ENCODE measurements around the gene ANAPC15. TPM values are rescaled to one million over a fixed set of nuclear protein-coding genes. Genes with fewer than 3 reads are reported as not detected.
"Not testable (repeated sequence)": the region's sequence is repeated elsewhere in the genome, so short reads cannot be mapped to it uniquely, and the experiment has no call there.

The ANAPC15 gene
- polyA plus RNA-seq (ENCODE audit: insufficient read depth in 1 of 5, insufficient read length in 5 of 5, low replicate concordance in 1 of 5): 10 to 100 TPM; 36.4 to 49.1 (median 43.5) TPM
- long read RNA-seq, donor 1, transcript ANAPC15-201 (6 exons, 886 nt): major isoform, 16 of 32 reads
- long read RNA-seq, donor 1, transcript ANAPC15-208 (6 exons, 867 nt): minor isoform, 7 of 32 reads
- long read RNA-seq, donor 1, partial matches to known transcripts: 0 of 32 reads
- long read RNA-seq, donor 1, other reads (novel, unspliced or antisense): 0 of 32 reads
- long read RNA-seq, donor 2, transcript ANAPC15-201 (6 exons, 886 nt): minor isoform, 7 of 19 reads
- long read RNA-seq, donor 2, transcript ANAPC15-208 (6 exons, 867 nt): major isoform, 8 of 19 reads
- long read RNA-seq, donor 2, partial matches to known transcripts: 0 of 19 reads
- long read RNA-seq, donor 2, other reads (novel, unspliced or antisense): 0 of 19 reads
- long read RNA-seq, donor 3, transcript ANAPC15-201 (6 exons, 886 nt): major isoform, 8 of 17 reads
- long read RNA-seq, donor 3, partial matches to known transcripts: 0 of 17 reads
- long read RNA-seq, donor 3, other reads (novel, unspliced or antisense): 0 of 17 reads
- long read RNA-seq, donor 4, partial matches to known transcripts: 0 of 7 reads
- long read RNA-seq, donor 4, other reads (novel, unspliced or antisense): 0 of 7 reads
- long read RNA-seq, donor 5, transcript ANAPC15-208 (6 exons, 867 nt): minor isoform, 5 of 27 reads
- long read RNA-seq, donor 5, transcript ANAPC15-201 (6 exons, 886 nt): major isoform, 11 of 27 reads
- long read RNA-seq, donor 5, transcript ANAPC15-217 (5 exons, 704 nt): minor isoform, 5 of 27 reads
- long read RNA-seq, donor 5, partial matches to known transcripts: 0 of 27 reads
- long read RNA-seq, donor 5, other reads (novel, unspliced or antisense): 0 of 27 reads
- long read RNA-seq, donor 6, transcript ANAPC15-208 (6 exons, 867 nt): minor isoform, 6 of 30 reads
- long read RNA-seq, donor 6, transcript ANAPC15-201 (6 exons, 886 nt): major isoform, 17 of 30 reads
- long read RNA-seq, donor 6, partial matches to known transcripts: 0 of 30 reads
- long read RNA-seq, donor 6, other reads (novel, unspliced or antisense): 0 of 30 reads
- long read RNA-seq, donor 7, transcript ANAPC15-208 (6 exons, 867 nt): minor isoform, 5 of 20 reads
- long read RNA-seq, donor 7, transcript ANAPC15-201 (6 exons, 886 nt): major isoform, 8 of 20 reads
- long read RNA-seq, donor 7, partial matches to known transcripts: 0 of 20 reads
- long read RNA-seq, donor 7, other reads (novel, unspliced or antisense): 0 of 20 reads
- long read RNA-seq, donor 8, partial matches to known transcripts: 0 of 5 reads
- long read RNA-seq, donor 8, other reads (novel, unspliced or antisense): 0 of 5 reads

DNA sequence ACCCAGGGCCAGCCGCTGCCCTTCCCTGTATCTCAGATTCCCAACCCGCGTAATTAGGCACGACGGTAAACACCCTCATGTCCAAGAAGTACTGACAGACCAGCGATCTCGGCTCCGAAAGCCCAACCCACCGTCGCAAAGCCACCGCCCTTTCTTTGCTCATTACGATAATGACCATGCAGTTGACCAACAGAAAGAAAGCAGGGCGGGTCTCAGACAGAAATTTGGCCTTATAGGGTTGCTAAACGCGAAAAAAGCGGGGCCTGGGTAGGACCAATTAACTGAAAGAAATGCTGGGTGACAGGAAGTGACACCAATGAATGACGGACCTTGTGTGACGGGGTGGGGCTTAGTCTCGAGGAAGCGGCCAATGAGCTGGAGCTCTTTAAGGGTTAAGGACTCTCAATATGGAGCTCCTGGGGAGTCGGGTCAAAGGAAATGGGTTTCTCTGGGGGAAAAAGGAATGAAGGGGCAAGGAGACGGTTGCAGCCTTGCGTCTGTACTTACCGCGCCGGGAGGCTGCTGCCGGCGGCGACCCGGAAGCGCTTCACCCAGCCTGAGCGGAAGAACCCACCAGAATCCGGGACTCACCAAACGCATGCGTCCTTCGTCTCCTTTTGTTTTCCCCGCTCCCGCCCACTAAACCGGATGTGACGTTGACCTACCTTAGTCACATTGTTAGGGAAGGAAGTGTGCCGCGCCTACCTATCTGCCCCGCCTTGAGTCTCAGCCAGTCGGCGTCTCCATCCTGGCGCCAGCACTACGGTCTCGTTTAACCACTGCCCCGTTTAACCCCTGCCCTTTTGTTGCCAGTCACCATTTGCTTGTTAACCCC is at the start of gene ANAPC15:
Gene ANAPC15 (minus strand): TSS at position 553 of the 835 bp plus-strand sequence. CDS start 1,419 bp downstream, outside the sequence.
- peak; percentile 99 for DNase-seq

DNA sequence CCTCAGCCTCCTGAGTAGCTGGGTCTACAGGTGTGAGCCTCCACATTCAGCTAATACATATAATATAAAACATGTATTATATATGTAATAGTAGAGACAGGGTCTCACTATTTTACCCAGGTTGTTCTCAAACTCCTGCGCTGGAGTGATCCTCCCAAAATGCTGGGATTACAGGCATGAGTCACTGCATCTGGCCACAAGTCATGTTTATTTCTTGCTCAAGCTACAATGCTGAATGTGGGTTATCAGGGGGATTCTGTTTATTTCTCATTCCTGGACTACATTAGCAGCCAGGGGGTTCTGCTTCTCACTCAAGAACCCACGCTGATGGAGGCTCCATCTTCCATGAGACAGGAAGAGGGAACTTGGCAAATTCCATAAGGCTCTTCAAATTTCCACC is 47.8 kb upstream of the ANAPC15 start:
- no peak for DNase-seq

DNA sequence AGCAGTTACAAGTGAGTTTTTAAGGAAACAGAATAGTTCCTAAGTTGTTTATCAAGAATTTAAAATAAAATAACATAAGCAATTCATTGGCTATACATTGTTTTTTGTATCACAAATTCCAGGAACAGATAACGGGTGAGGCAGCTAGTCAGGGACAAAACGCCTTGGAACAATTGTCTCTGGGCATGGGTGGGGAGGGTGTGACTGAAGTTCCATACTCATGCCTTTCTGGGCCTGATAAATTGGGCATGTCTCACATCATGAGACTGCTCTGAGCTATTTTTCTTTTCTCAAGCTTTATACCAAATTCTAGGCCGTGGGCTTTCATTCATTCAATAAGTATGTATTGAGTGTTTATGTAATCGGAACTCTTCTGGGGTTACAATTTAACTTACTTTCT is 44.6 kb upstream of the ANAPC15 start:
- DNase-seq: no peak

DNA sequence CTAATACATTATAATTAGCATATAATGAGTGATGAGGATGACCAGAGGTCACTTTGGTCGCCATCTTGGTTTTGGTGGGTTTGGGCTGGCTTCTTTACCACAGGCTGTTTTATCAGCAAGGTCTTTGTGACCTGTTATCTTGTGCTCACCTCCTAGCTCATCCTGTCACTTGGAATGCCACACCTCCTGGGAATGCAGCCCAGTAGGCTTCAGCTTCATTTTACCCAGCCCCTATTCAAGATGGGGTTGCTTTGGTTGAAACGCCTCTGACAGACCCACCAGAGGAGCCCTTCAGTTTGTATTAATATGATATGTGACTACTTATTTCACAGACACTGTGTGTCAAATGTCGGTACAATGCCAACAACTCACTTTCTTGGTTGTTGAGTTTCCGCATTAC is 43.3 kb upstream of the ANAPC15 start:
- no peak for DNase-seq

DNA sequence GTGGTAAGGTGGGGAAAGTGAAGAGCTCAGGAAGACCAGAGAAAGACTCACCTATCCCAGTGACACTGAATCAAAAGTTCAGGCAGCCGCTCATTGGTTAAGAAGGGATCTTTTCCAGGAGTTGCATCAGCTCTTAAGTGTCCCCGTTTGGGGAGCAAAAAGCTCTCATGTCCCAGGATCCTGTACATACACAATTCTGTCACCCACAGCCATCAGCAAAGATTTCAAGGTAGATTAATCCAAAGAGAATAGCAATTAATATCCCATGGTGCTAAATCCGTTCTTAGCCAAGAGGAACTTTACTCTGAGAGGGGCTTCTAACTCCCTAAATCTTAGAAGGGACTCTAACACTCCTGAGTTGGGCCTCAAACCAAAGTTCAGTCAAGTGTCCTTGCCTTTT is 42.3 kb upstream of the ANAPC15 start:
- no peak for DNase-seq

DNA sequence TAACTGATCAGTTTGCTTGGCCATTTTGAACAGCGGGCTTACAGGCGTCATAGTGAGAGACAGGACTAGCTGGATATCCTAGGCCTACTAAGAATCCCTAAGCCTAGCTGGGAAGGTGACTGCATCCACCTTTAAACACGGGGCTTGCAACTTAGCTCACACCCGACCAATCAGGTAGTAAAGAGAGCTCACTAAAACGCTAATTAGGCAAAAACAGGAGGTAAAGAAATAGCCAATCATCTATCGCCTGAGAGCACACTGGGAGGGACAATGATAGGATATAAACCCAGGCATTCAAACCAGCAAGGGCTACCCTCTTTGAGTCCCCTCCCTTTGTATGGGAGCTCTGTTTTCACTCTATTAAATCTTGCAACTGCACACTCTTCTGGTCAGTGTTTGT is 41.4 kb upstream of the ANAPC15 start:
- DNase-seq: not testable (repeated sequence)

DNA sequence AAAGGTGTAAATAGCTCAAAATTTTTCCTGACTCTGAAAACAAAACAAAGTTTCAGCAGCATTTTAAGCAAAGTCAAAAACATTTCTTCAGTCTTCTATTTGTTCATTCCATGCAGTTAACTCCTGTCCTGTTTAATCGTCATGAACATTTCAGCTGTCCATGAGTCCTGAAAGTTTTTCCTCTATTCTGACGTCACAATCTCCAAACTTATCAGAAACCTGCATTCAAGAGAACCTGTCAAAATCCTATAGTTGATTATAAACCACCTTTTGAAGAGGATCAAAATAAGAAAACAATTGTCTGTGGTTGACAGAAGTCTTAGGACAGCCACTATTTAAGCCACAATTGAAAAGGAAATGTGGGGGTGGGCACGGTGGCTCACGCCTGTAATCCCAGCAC is 38.4 kb upstream of the ANAPC15 start:
- no peak for DNase-seq

DNA sequence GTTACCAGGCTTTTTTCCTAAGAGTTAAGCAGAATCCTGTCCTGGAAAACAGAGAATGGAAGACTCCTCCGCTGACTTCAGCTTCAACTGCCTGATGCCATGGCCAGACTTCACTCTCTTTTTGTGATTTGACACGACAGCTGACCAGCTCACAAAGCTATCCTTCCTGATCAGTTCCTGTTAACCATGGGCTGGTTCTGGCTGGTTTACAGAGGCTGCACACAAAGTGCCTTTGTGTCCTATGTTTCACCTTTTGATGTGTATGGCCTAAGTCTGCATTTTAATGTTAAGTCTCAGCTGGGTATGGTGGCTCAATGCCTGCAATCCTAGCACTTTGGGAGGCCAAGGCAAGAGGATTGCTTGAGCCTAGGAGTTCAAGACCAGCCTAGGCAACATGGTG is 34.1 kb upstream of the ANAPC15 start:
- DNase-seq: no peak

DNA sequence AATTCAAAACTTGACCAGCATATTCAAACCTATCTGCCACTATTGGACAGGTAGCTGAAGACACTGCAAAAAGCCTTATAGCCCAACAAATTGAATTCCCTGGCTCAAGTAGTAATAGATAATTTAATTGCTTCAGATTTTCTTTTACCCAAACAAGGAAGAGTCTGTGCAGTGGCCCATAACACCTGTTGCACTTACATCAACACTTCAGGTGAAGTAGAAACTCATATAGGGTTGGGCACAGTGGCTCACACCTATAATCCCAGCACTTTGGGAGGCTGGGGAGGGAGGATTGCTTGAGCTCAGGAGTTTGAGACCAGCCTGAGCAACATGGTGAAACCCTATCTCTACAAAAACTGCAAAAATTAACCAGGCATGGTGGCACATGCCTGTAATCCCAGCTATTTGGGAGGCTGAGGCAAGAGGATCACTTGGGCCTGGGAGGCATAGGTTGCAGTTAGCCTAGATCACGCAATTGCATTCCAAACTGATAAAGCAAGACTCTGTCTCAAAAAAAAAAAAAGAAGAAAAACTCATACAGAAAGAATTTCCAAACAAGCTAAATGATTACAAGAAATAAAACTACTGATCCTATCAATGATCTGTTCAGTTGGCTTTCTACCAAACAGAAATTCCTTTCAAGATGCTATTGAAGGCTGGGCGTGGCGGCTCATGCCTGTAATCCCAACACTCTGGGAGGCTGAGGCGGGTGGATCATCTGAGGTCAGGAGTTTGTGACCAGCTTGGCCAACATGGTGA is 32.5 kb upstream of the ANAPC15 start:
- DNase-seq: no peak

DNA sequence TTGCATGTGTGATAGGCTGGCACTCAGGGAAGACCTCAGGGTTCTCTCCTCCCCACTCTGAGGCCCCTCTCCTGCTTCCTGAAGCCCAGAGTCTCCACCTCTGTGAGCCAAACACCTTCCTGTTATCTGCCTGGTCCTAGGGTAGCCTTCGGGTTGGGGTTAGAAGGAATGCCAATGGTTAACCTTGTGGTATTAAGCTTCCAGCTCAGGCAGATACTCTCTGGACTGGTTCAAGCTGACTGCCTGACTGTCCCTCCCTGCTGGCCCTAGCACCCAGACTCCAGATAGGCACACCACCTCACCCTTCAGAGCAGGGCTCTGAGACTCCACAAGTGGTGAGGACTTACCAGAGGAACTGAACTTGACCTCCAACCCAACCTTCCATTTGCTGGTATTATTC is 30.0 kb upstream of the ANAPC15 start:
- DNase-seq: not testable (repeated sequence)

DNA sequence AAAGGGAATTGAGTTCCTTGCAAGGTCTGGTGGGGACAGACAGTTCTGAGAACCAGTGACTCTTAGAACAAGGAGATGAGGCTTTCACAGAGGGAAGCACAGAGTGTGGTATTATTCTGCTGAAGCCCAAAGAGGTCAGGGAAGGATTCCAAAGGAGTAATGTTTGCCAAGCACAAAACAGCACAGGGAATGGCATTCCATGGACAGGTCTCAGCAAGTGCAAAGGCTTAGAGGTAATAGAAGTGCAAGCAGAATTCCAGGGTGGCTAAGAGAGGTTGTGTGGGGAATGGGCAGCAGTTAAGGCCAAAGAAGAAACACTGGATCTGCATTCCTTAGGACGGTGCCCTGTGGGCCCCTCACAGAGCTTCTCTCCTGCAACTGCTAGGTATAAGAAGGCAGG is 29.6 kb upstream of the ANAPC15 start:
- not testable (repeated sequence) for DNase-seq

DNA sequence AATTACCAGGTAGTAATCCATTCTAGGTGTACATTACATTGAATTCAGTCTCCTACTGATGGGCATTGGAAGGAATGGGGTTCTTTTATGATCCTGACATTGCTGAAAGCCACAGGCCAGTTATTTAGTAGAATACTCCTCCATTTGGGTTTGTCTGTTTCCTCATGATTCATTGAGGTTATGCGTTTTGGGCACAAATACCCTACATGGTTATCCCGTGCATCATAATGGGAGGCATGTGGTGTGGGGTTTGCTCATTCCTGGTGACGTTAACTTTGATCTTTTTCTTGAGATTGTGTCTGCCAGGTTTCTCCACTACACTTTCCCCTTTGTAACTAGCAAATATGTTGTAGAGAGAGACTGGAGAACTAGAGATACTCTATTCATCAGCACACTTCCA is 28.6 kb upstream of the ANAPC15 start:
- no peak for DNase-seq

DNA sequence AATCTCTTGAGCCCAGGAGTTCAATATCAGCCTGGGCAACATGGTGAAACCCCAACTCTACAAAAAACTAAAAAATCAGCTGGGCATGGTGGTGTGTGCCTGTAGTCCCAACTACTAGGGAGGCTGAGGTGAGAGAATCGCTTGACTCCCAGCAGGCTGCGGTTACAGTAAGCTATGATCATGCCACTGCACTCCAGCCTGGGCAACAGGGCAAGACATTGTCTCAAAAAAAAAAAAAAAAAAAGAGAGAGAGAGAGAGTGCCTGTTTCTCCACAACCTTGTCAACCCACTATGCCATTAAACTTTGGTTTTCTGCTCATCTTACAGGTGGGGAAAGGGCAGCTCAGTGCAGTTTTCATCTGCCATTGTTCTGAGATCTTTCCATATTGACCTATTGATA is 28.2 kb upstream of the ANAPC15 start:
- DNase-seq: no peak

DNA sequence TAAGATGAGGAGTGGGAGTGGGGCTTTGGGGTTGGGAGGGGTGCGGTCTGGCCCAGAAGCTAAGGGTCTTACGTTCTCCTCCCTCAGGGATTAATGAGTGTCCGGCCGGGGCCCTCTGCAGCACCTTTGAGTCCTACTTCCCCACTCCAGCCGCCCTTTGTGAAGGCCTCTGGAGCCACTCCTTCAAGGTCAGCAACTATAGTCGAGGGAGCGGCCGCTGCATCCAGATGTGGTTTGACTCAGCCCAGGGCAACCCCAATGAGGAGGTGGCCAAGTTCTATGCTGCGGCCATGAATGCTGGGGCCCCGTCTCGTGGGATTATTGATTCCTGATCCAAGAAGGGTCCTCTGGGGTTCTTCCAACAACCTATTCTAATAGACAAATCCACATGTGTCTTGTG is 27.0 kb upstream of the ANAPC15 start:
- no peak for DNase-seq

DNA sequence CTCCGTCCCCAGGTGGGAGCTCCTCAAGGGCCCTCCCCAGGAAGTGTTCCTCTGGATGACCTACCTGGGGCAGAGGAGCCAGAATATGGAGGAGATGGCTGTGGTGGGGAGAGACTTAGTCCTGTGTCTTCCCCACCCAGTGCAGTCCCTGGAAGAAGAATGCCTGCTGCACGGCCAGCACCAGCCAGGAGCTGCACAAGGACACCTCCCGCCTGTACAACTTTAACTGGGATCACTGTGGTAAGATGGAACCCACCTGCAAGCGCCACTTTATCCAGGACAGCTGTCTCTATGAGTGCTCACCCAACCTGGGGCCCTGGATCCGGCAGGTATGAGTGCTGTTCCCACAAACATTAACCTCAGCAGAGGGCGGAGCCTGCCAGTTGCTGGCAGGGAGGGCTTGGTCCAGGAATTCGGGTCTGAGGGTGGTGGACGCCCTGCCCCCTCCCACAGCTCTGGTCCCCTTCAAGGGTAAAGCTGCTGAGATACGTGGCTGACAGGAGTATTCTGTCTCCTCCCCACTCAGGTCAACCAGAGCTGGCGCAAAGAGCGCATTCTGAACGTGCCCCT is 26.4 kb upstream of the ANAPC15 start:
- peak in 1 of 2 donors; percentile 10 for DNase-seq

DNA sequence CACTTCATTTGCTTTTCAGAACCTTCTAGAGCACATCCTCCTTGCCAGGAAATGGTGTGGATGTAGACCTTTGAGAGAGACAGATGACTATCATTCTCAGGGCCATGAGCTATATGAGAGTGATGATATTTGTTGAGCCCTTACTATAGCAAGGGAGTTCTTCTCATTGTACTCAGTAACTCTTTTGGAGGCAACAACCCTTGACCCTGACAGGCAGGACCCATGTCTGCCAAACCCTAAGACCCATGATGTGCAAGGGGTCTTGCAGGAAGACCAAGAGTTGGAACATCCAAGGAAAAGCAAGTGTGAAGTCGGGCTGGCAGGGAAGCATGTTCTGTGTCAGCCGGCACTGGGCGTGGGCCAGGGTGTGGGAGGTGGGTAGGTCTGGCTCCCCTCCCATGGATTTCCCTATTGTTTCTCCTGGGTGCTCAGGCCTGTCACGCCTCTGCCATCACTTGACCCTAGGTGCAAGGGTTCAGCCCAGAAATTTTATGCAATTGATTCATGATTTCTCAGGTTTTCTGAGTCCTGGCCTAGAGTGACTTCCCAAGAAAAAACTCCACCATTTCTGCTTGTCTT is 24.3 kb upstream of the ANAPC15 start:
- DNase-seq: no peak

DNA sequence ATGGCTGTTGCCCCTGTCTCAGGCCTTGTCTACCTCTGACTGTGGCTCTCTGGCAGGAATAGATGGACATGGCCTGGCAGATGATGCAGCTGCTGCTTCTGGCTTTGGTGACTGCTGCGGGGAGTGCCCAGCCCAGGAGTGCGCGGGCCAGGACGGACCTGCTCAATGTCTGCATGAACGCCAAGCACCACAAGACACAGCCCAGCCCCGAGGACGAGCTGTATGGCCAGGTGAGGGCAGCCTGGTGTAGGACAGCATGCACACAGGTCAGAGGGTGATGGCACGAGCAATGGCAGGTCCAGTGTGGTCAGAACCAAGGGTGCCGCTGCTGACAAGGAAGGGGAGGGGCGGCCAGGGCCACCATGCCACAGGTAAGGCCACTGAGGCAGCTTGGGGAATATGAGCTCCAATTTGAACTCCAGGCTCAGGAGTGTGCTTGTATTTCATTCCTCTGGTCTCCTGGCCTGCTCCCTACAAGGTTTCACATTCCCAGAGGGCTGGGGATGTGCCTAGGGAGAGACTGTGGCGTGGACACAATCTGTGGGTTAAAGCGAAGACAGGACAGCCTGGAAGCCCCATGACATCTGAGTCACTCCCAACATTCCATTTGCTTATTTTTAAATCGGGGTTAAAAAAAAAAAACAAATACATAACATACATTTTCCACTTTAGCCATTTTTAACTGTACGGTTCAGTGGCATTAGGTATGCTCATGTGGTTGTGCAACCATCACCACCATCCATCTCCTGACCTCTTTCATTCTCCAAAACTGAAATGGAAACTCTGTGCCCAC is 23.6 kb upstream of the ANAPC15 start:
- no peak for DNase-seq

DNA sequence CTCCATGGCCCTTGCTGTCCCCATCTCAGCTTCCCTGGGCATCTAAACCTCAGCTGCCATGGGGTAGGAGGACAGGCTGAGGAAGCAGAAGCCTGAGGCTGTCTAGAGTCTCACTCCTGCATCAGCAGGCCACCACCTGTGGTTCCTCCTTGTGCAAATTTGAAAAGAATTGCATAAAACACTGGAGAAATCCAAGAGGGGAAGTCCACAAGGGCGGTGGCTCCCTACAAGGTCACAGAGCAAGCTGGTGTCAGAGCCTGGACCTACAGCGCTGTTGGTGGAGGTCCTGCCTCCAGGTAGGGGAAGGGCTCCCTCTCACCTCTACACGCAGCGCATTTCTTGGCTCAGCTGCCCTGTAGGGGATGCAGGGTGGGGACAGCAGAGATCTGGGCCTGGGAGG is 23.0 kb upstream of the ANAPC15 start, which contains the start of gene FOLR3:
Gene FOLR3 (plus strand): TSS at position 253 of the 400 bp plus-strand sequence. CDS start 228 bp downstream, outside the sequence.
- DNase-seq: not testable (repeated sequence)
